GM23338 (cell line): ENCODE results near the gene PCDHB5. TPM values are rescaled to one million over a fixed set of nuclear protein-coding genes. Genes with fewer than 3 reads are reported as not detected.

Source experiments
- ATAC-seq: fragments of 200-7000 bp; cut with Tn5 transposase; 3 replicates; pipeline ENCODE4 v1.9.1; 2020
- DNase-seq: peaks from one replicate; pipeline ENCODE4 v3.0.0-alpha.2; 2015; ENCODE audit warnings: low spot score
- H2AFZ ChIP-seq: fragments of 200-600 bp; sonication (generic); 2 replicates; pipeline ENCODE4 v1.8.0; 2016; ENCODE audit warnings: antibody characterized with exemption, mild to moderate bottlenecking, moderate library complexity
- H3F3A ChIP-seq: fragments of 200-600 bp; sonication (generic); replicated peaks from 2 replicates; pipeline ENCODE4 v1.8.0; 2017; ENCODE audit warnings: antibody characterized with exemption, mixed run types, low read depth
- H3K27ac ChIP-seq: fragments of 200-600 bp; sonication (generic); 2 replicates; pipeline ENCODE4 v1.6.1; 2016; ENCODE audit warnings: low read depth
- H3K27me3 ChIP-seq: fragments of 200-600 bp; sonication (generic); 2 replicates; pipeline ENCODE4 v1.8.0; 2016; ENCODE audit warnings: mild to moderate bottlenecking, mixed run types, moderate library complexity; ENCODE audit not compliant: insufficient read depth
- H3K36me3 ChIP-seq: fragments of 200-600 bp; sonication (generic); 2 replicates; pipeline ENCODE4 v1.8.0; 2016; ENCODE audit warnings: mild to moderate bottlenecking; ENCODE audit not compliant: insufficient read depth
- H3K4me1 ChIP-seq: fragments of 200-600 bp; sonication (generic); 2 replicates; pipeline ENCODE4 v1.8.0; 2016; ENCODE audit warnings: mild to moderate bottlenecking, moderate library complexity; ENCODE audit not compliant: insufficient read depth
- H3K4me2 ChIP-seq: fragments of 200-600 bp; sonication (generic); 2 replicates; pipeline ENCODE4 v1.7.1; 2017; ENCODE audit warnings: mixed run types
- H3K4me3 ChIP-seq: fragments of 200-600 bp; sonication (generic); 2 replicates; pipeline ENCODE4 v1.6.1; 2016; ENCODE audit warnings: mixed run types
- H3K79me2 ChIP-seq: fragments of 200-600 bp; sonication (generic); replicated peaks from 2 replicates; pipeline ENCODE4 v1.8.0; 2017; ENCODE audit warnings: mild to moderate bottlenecking; ENCODE audit not compliant: insufficient read depth
- H3K9me2 ChIP-seq: fragments of 200-600 bp; sonication (generic); 2 replicates; pipeline ENCODE4 v1.8.0; 2017; ENCODE audit not compliant: insufficient read depth
- H4K20me1 ChIP-seq: fragments of 200-600 bp; sonication (generic); replicated peaks from 2 replicates; pipeline ENCODE4 v1.8.0; 2017; ENCODE audit warnings: mild to moderate bottlenecking; ENCODE audit not compliant: insufficient read depth
- H3K27ac Mint-ChIP-seq: 2 replicates; pipeline ENCODE4 v1.8.0; 2020; ENCODE audit warnings: inconsistent platforms, mild to moderate bottlenecking, moderate library complexity, mixed read lengths
- H3K27me3 Mint-ChIP-seq: 3 replicates; pipeline ENCODE4 v1.8.0; 2022; ENCODE audit warnings: low read depth, mild to moderate bottlenecking, moderate library complexity, mixed read lengths, inconsistent platforms; ENCODE audit not compliant: insufficient read depth, poor library complexity
- H3K36me3 Mint-ChIP-seq: 3 replicates; pipeline ENCODE4 v1.8.0; 2021; ENCODE audit warnings: low read depth, mild to moderate bottlenecking, inconsistent platforms, moderate library complexity, mixed read lengths
- H3K4me1 Mint-ChIP-seq: 3 replicates; pipeline ENCODE4 v1.8.0; 2020; ENCODE audit warnings: mild to moderate bottlenecking, inconsistent platforms, mixed read lengths
- H3K4me3 Mint-ChIP-seq: 3 replicates; pipeline ENCODE4 v1.8.0; 2021; ENCODE audit warnings: moderate library complexity, mild to moderate bottlenecking, inconsistent platforms, mixed read lengths
- H3K9me3 Mint-ChIP-seq: 3 replicates; pipeline ENCODE4 v1.8.0; 2020; ENCODE audit warnings: moderate library complexity, mild to moderate bottlenecking, inconsistent platforms, mixed read lengths
- CREB1 ChIP-seq: fragments of 250-450 bp; sonication (Bioruptor Pico); IDR thresholded peaks from 2 replicates; pipeline ENCODE4 v1.5.0; 2020; ENCODE audit warnings: low read depth, mild to moderate bottlenecking, moderate library complexity
- CTCF ChIP-seq, 2 experiments: fragments of 200-600 bp in 1 of 2; sonication (generic) in 1 of 2; conservative IDR thresholded peaks; 2 replicates each; pipeline versions ENCODE4 v1.5.1 to v1.6.1; 2016 to 2017; ENCODE audit warnings: antibody characterized with exemption in 2 of 2, low read depth in 2 of 2, mild to moderate bottlenecking in 2 of 2, moderate library complexity in 1 of 2
- ETS1 ChIP-seq: IDR thresholded peaks from 2 replicates; pipeline ENCODE4 v1.6.1; 2016; ENCODE audit warnings: antibody characterized with exemption
- EZH2 ChIP-seq: fragments of 200-600 bp; sonication (generic); IDR thresholded peaks from one replicate; pipeline ENCODE4 v1.8.0; 2017; ENCODE audit warnings: antibody characterized with exemption, mild to moderate bottlenecking, low read depth; ENCODE audit not compliant: unreplicated experiment
- EZH2phosphoT487 ChIP-seq: fragments of 200-600 bp; sonication (generic); IDR thresholded peaks from one replicate; pipeline ENCODE4 v1.8.1; 2018; ENCODE audit warnings: antibody characterized with exemption; ENCODE audit not compliant: unreplicated experiment
- JUNB ChIP-seq: IDR thresholded peaks from one replicate; pipeline ENCODE4 v1.6.1; 2016; ENCODE audit warnings: antibody characterized with exemption; ENCODE audit not compliant: unreplicated experiment
- NANOG ChIP-seq: IDR thresholded peaks from 2 replicates; pipeline ENCODE4 v1.6.1; 2016; ENCODE audit warnings: antibody characterized with exemption, borderline replicate concordance
- POLR2AphosphoS5 ChIP-seq: IDR thresholded peaks from 2 replicates; pipeline ENCODE4 v1.6.1; 2016; ENCODE audit warnings: antibody characterized with exemption, low read depth
- STAT1 ChIP-seq: IDR thresholded peaks from one replicate; pipeline ENCODE4 v1.6.1; 2016; ENCODE audit warnings: antibody characterized with exemption; ENCODE audit not compliant: unreplicated experiment
- ZNF114 ChIP-seq: fragments of 250-450 bp; sonication (Bioruptor Pico); IDR thresholded peaks from 2 replicates; pipeline ENCODE4 v1.5.0; 2020; ENCODE audit warnings: mild to moderate bottlenecking, moderate library complexity
- ZNF331 ChIP-seq: fragments of 250-450 bp; sonication (Bioruptor Pico); IDR thresholded peaks from 2 replicates; pipeline ENCODE4 v1.5.0; 2020; ENCODE audit warnings: low read depth, mild to moderate bottlenecking, moderate library complexity
- polyA plus RNA-seq: library from polyadenylated mRNA; unstranded; fragments of >200 nt; fragmentation: Nextera tagmentation; extraction: Ambion mirVana; gene quantifications from 2 replicates; pipeline ENCODE4 v1.2.1, GENCODE V29; 2016
- total RNA-seq: library from RNA; depleted of rRNA; stranded (reverse); fragments of >200 nt; shearing (Covaris generic); gene quantifications from 2 replicates; pipeline ENCODE4 v1.2.3, GENCODE V29; 2014
- TF ChIP-seq, protein P1 (sequence below): IDR thresholded peaks from one replicate; pipeline ENCODE4 v1.6.1; 2018; ENCODE audit warnings: antibody characterized with exemption; ENCODE audit not compliant: unreplicated experiment
- TF ChIP-seq, protein P2 (sequence below): fragments of 250-450 bp; sonication (Bioruptor Pico); IDR thresholded peaks from 2 replicates; pipeline ENCODE4 v1.5.0; 2020; ENCODE audit warnings: mild to moderate bottlenecking, moderate library complexity

Gene PCDHB5
- total and polyA plus RNA-seq, 2 experiments from 2014 or later = 18.7 to 49.7 TPM

DNA sequence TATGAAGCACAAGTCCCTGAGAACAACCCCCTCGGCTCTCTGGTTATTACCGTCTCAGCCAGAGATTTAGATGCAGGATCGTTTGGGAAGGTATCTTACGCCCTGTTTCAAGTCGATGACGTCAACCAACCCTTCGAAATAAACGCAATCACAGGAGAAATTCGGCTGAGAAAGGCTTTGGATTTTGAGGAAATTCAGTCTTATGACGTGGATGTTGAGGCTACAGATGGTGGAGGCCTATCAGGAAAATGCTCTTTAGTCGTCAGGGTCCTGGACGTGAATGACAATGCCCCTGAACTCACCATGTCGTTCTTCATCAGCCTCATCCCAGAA is 16.0 kb downstream of the PCDHB5 start:
- Histone ChIP-seq H3K79me2 (no peaks in the 10 kb centered on the region), H3F3A (no peaks in the 10 kb centered on the region), H3K4me3 (no peak overlapping the region), H3K9me2 (no peaks in the 10 kb centered on the region), H3K36me3 (no peaks in the 10 kb centered on the region), H3K4me1 (no peaks in the 10 kb centered on the region), H2AFZ (no peak overlapping the region), H3K4me2 (no peak overlapping the region), H4K20me1 (no peaks in the 10 kb centered on the region; the same call in 1 of the 2 replicates), H3K27ac (no peak overlapping the region), H3K27me3 (no peaks in the 10 kb centered on the region)
- Mint-ChIP-seq H3K27ac (no peak overlapping the region), H3K36me3 (peaks cover 25% of the 10 kb centered on the region), H3K4me3 (no peak overlapping the region), H3K9me3 (peaks cover 28% of the 10 kb centered on the region), H3K4me1 (no peaks in the 10 kb centered on the region), H3K27me3 (peaks cover 5% of the 10 kb centered on the region)
- no peak for ATAC-seq
- no peak for DNase-seq
- TF ChIP-seq JUNB (no peak), CTCF (conservative IDR thresholded peaks at IDR 0.05; ENCODE audit: low read depth in 2 of 2) (no peak), EZH2phosphoT487 (no peak), ZNF114 (CRISPR knock-in tag) (no peak), NANOG (no peak), ZNF331 (CRISPR knock-in tag) (no peak), ETS1 (no peak), STAT1 (no peak), EZH2 (no peak), CREB1 (CRISPR knock-in tag) (no peak), POLR2AphosphoS5 (no peak)
- TF ChIP-seq, protein P1, sequence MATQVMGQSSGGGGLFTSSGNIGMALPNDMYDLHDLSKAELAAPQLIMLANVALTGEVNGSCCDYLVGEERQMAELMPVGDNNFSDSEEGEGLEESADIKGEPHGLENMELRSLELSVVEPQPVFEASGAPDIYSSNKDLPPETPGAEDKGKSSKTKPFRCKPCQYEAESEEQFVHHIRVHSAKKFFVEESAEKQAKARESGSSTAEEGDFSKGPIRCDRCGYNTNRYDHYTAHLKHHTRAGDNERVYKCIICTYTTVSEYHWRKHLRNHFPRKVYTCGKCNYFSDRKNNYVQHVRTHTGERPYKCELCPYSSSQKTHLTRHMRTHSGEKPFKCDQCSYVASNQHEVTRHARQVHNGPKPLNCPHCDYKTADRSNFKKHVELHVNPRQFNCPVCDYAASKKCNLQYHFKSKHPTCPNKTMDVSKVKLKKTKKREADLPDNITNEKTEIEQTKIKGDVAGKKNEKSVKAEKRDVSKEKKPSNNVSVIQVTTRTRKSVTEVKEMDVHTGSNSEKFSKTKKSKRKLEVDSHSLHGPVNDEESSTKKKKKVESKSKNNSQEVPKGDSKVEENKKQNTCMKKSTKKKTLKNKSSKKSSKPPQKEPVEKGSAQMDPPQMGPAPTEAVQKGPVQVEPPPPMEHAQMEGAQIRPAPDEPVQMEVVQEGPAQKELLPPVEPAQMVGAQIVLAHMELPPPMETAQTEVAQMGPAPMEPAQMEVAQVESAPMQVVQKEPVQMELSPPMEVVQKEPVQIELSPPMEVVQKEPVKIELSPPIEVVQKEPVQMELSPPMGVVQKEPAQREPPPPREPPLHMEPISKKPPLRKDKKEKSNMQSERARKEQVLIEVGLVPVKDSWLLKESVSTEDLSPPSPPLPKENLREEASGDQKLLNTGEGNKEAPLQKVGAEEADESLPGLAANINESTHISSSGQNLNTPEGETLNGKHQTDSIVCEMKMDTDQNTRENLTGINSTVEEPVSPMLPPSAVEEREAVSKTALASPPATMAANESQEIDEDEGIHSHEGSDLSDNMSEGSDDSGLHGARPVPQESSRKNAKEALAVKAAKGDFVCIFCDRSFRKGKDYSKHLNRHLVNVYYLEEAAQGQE = no peak
- TF ChIP-seq, protein P2, sequence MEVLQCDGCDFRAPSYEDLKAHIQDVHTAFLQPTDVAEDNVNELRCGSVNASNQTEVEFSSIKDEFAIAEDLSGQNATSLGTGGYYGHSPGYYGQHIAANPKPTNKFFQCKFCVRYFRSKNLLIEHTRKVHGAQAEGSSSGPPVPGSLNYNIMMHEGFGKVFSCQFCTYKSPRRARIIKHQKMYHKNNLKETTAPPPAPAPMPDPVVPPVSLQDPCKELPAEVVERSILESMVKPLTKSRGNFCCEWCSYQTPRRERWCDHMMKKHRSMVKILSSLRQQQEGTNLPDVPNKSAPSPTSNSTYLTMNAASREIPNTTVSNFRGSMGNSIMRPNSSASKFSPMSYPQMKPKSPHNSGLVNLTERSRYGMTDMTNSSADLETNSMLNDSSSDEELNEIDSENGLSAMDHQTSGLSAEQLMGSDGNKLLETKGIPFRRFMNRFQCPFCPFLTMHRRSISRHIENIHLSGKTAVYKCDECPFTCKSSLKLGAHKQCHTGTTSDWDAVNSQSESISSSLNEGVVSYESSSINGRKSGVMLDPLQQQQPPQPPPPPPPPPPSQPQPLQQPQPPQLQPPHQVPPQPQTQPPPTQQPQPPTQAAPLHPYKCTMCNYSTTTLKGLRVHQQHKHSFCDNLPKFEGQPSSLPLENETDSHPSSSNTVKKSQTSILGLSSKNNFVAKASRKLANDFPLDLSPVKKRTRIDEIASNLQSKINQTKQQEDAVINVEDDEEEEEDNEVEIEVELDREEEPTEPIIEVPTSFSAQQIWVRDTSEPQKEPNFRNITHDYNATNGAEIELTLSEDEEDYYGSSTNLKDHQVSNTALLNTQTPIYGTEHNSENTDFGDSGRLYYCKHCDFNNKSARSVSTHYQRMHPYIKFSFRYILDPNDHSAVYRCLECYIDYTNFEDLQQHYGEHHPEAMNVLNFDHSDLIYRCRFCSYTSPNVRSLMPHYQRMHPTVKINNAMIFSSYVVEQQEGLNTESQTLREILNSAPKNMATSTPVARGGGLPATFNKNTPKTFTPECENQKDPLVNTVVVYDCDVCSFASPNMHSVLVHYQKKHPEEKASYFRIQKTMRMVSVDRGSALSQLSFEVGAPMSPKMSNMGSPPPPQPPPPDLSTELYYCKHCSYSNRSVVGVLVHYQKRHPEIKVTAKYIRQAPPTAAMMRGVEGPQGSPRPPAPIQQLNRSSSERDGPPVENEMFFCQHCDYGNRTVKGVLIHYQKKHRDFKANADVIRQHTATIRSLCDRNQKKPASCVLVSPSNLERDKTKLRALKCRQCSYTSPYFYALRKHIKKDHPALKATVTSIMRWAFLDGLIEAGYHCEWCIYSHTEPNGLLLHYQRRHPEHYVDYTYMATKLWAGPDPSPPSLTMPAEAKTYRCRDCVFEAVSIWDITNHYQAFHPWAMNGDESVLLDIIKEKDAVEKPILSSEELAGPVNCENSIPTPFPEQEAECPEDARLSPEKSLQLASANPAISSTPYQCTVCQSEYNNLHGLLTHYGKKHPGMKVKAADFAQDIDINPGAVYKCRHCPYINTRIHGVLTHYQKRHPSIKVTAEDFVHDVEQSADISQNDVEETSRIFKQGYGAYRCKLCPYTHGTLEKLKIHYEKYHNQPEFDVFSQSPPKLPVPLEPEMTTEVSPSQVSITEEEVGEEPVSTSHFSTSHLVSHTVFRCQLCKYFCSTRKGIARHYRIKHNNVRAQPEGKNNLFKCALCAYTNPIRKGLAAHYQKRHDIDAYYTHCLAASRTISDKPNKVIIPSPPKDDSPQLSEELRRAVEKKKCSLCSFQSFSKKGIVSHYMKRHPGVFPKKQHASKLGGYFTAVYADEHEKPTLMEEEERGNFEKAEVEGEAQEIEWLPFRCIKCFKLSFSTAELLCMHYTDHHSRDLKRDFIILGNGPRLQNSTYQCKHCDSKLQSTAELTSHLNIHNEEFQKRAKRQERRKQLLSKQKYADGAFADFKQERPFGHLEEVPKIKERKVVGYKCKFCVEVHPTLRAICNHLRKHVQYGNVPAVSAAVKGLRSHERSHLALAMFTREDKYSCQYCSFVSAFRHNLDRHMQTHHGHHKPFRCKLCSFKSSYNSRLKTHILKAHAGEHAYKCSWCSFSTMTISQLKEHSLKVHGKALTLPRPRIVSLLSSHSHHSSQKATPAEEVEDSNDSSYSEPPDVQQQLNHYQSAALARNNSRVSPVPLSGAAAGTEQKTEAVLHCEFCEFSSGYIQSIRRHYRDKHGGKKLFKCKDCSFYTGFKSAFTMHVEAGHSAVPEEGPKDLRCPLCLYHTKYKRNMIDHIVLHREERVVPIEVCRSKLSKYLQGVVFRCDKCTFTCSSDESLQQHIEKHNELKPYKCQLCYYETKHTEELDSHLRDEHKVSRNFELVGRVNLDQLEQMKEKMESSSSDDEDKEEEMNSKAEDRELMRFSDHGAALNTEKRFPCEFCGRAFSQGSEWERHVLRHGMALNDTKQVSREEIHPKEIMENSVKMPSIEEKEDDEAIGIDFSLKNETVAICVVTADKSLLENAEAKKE (CRISPR knock-in tag) = no peak
